ENCODE measurements around the gene NOX4.
"Not testable (repeated sequence)": the region's sequence is repeated elsewhere in the genome, so short reads cannot be mapped to it uniquely, and the experiment has no call there.

Gene NOX4

DNA sequence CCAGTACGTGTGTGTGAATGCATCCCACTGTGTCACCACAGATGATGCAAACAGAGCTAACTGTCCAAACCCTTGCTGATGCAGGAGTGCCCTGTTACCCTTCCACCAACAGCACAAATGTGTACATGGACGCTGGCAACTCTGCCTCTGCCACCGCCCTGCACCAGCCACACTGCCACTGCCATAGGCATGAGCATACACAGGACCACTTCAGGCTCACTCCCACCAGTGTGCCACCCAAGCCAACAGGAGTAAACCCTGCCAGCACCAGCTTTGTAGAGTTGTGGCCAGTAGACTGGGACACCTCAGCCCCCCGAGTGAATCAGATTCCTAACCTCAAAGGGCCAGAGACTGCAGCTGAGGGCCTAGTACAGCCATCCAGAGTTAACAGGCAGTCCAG, 34.0 kb downstream of the NOX4 start:
- DNase-seq = no peak

DNA sequence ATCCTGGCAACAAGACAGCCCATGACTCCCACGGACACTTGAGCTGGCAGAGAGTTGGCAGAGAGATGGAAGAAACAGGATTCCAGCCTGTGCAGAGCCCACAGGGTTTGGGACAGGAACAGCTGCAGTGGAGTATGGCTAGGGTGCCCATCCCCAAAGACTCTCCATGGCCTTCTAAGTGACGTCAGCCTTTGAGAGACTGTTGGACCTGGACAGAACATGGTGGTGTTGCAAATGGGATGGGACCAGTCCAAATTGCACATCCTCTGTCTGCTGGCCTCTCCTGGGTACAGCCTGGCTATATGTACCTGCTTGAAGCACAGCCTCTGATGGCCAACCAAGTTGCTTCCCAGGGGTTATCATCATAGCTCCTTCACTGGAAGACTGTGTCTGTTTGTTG, 34.5 kb downstream of the NOX4 start:
- DNase-seq = no peak

DNA sequence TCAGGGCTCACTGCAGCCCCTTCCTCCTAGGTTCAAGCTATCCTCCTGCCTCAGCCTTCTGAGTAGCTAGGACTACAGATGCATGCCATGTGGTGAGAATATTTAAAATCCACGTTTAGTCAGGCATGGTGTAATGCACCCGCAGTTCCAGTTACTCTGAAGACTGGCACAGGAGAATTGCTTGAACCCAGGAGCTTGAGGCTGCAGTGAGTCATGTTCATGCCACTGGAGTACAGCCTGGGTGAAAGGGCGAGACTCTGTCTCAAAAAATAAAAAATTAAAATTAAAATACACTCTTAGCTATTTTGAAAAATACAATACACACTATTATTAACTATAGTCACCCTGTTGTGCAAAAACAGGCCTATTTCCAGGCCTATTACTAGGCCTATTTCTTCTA, 38.4 kb downstream of the NOX4 start:
- no peak for DNase-seq

DNA sequence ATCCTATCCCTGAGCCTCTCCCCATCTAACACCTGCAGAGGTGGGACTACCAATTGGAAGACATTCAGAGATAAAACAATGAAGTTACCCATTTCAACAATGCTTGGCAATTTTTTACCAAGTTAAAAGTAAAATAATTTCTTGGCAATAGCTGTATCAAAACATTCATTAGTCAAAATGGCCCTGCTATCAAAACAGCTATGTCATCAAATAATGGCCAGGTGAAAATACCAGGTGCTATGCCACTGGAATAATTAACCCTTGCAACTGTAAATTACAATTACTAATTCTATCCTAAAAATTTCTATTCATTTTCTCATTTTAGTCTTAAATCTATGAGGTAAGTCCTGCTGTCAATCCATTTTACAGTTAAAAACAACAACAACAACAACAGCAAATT, 43.3 kb downstream of the NOX4 start:
- no peak for DNase-seq

DNA sequence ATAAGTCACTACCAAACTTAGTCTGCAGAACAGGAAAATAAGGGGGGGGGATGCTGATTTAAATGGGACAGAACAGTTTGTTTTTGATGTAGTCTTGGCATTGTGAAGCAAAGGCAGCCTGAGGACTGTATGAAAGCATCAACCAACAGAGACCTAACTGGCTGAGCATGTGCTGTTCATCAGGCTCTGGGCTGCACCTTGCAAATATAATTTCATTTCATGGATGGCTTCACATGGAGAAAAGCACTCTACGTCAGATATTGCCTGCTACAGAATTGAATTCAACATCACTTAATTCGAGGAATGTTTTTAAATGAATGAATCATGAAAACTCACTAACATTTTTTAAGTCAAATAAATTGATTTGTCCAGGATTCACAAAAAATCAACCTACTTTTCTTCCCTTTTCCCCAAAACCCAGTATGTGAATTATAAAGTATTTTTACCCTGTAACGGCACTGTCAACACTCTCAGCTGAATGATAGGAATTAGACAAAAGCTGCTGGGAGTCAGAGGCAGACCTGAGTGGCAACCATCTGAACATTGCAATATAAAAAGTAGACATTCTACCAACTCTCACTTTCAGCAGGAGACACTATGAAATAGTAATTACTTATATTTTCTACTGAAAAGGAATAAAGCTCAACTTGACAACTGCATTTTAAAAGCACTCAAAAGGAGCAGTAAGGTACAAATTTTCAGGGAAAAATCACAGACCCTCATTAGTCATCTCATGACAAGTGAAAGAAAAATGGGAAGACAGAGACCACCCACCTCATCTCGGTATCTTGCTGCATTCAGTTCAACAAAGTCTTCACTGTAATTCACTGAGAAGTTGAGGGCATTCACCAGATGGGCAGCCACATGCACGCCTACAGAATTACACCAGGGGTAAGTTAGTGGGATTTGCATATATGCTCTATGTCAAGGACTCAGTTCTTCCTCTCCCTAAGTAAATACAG, 47.5 kb downstream of the NOX4 start:
- DNase-seq = no peak

DNA sequence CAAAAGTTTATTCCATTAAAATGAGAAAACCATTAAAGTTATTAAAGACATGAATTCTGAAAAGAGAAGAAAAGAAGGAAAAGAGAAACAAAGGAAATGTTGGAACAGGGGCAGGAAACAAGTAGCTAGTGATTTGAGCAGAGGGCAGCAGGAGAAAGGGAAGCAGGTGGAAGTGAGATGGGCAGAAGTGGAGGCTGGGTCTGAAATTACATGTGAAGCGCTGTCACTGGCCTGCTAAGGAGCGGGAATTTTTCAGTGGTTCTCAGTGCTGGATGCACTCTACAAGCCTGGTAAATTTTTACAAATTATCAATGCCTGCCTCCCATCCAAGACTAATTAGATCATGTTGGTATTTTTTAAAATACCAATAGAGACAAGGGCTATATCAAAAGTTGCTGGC, 48.4 kb downstream of the NOX4 start:
- DNase-seq = no peak

DNA sequence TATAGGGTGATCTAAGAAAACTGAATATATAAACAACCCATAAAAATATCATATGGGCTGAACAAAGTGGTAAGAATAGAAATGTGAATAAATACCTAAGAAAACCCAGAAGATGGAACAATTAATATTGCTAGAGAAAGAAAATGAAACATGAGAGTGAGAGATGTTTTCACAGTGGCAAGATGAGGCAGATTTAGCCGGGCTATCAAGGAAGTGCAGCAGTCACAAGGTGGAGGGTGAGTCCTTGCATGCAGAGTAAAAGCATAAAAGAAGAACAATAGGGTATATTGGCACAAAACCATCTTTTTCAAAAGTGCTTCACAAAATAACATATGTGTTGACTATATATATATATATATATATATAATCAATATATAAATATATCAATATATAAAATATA, 49.6 kb downstream of the NOX4 start:
- DNase-seq = no peak

DNA sequence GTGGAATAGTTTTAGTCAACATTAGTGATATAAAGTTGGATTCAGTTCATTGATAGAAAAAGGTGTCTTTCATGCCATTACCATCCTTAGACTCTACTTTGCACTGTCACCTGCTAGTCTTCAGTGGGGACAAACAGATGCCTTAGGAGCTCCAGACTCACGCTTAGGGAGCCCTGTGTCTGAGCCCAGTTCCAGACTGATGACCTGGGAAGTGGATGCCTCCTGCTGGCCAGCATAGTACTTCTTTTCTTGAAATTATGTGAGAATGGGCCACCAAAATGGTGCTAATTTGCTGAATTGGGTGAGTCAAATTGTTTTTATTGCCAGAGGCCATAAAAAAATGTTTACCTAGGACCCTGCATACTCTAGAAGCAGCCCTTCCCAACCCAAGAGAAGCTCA, 53.9 kb downstream of the NOX4 start:
- DNase-seq = no peak

DNA sequence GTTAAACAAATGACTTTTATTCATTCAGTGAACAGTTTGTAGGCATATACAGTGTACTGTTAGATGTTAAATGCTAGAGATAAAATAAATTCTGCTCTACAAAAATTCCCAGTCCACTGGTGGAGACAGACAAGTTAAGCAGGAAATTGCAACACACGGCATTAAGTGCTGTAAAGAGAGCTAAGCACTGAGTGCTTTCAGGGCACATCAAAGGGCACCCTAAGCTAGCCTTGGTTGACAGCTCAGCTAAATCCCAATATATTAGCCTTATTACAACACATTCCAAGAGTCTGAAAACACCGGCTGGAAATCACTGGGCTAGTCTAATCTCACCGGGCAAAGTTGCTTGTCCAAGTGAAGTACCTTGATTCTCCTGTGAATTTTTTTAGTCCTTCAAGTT, 55.1 kb downstream of the NOX4 start:
- DNase-seq = no peak

DNA sequence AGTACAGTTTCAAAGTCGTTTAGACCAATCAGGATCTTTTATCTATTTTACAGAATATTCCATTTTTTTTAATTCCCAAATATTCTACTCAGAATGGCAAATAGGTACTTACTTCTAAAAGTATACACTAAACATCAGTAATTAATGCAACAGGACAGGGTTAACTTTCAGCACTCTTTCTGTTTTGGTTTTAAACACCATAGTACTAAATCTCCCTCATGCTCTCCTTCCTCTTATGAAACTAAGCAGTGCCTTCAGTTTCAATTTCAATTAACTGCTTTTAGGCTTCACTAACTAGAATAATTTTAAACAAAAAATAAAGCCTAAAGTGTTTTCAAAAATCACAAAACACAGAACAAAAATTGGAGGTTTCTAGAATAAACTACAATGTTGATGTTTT, 57.9 kb downstream of the NOX4 start:
- DNase-seq = no peak

DNA sequence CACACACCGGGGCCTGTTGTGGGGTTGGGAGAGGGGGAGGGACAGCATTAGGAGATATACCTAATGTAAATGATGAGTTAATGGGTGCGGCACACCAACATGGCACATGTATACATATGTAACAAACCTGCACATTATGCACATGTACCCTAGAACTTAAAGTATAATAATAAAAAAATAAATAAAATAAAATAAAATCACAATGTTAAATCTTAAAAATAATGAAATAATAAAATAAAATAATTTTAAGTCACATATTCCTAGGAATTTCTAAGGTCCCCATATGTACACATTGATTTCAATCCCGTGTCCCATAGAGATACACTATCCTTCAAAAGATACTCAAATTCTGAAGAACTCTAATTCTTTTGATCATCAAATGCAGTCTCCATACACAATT, 59.0 kb downstream of the NOX4 start:
- not testable (repeated sequence) for DNase-seq

DNA sequence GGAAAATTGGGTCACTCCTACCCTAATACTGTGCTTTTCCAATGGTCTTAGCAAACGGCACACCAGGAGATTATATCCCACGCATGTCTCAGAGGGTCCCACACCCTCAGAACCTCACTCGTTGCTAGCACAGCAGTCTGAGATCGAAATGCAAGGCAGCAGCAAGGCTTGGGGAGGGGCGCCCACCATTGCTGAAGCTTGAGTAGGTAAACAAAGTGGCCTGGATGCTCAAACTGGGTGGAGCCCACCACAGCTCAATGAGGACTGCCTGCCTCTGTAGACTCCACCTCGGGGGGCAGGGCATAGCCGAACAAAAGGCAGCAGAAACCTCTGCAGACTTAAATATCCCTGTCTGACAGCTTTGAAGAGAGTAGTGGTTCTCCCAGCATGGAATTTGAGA, 64.7 kb downstream of the NOX4 start:
- DNase-seq = not testable (repeated sequence)

DNA sequence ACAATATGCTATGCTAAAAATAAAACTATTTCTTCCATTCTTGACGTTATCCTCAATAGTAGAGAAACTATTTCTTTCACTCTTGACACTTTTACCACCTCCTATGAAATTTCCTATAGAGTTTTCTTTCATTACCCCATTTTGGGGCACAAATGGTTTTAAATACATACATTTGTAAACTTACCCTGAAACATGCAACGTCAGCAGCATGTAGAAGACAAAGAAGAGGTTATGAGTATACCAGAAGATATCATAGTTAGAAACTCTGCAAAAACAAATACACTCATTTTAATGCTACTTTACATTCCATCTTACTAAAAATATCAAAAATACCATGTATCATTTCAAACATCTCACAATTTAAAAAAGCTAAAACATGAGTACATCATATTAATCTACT, 69.5 kb downstream of the NOX4 start:
- no peak for DNase-seq

DNA sequence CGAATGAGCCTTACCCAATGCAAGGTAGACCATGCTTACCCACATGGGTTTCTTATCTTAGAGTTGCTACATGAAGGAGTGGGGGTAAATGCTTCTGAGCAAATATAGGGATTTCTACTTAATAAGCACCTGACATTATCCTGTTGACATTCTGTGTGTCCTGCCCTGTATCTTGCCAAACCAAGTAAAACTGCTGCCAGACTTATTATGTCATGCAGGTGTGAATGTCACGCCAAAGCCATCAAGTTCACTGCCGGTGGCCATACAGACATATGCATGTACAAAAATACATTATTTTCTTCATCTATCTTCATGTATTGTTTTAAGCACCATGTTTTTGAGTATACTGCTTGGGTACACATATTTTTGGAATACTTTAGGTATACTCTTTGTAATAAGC, 70.2 kb downstream of the NOX4 start:
- DNase-seq = no peak

DNA sequence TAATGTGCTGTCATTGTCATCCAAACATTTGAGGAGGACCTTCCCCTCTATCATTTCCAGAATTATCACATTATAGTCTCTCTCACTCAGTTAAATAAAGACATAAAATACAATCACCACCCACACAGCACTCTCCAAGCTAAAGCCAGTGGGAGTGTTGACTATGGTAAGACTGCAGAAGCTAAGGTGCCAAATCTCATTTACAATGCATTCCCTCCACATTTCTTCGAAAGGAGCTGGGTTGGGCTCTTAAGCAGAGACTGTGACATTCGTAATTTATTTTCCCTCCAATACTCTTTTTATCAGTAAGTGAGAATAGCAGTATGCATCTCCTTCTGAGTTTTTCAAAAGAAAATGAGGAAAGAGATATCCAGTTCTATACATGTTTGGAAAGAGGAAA, 74.2 kb downstream of the NOX4 start:
- DNase-seq = no peak

DNA sequence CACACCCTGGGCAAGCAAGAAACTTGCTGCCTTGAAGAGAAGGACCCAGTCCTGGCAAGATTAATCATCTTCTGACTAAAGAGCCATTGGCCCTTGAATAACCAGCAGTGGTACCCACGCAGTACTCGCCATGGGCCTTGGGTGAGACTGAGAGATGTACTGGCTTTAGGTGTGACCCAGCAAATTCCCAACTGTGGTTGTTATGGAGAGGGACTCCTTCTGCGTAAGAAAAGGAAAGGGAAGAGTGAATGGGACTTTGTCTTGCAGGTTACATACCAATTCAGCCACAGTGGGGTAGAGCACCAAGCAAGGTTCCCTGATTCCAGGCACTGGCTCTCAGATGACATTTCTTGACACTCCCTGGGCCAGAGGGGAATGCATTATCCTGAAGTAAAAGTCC, 80.1 kb downstream of the NOX4 start:
- DNase-seq = not testable (repeated sequence)

DNA sequence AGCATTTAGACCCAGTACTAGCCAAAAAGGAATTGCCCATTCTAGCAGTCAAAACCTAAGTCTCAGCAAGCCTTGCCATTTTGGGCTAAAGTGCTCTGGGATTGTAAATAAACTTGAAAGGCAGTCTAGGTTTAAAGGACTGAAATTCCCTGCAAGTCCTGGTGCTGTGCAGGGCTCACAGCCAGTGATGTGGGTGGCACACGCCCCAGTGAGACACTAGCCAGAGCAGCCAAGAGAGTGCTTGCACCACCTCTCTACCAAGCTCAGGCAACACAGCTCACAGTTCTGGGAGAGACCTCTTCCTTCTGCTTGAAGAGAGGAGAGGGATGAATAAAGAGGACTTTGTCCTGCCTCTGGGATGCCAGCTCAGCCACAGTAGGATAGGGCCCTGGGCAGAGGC, 80.5 kb downstream of the NOX4 start:
- DNase-seq = not testable (repeated sequence)

DNA sequence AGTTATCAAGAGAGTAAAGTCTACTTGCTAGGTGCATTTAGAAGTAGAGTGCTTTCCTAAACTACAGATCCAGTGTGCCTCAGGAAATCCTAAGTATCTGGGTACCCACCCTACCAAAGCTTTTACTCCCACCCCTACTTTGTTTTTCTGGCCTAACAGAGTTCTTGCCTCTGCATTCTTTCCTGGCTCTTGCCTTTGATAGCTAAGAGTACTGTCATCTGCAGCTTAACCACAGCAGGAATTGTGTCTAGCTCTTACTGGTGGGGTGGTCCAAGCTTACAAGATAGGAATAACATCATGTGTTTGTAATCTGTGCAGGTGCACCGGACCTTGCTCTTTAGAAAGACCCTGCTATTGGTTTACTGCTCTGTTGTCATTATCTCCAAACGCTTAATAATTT, 82.7 kb downstream of the NOX4 start:
- DNase-seq = not testable (repeated sequence)

DNA sequence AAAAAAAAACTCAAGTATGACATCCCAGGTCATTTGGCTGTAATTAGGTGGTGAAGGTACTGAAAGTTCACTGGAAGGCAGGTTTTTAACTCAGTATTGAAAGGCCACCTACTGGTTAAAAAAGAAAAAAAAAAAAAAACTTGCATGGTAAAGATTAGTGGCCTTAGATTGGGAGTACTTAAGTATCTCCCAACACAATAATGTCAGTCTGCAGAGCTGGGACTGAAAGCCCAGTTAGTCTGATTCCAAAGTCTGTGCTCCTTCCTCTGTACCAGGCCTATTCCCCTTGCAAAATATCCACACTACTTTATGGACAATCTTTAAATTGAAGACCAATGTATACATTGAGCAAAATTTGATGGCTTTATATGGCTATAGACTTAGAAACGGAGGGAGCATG, 85.5 kb downstream of the NOX4 start:
- no peak for DNase-seq

DNA sequence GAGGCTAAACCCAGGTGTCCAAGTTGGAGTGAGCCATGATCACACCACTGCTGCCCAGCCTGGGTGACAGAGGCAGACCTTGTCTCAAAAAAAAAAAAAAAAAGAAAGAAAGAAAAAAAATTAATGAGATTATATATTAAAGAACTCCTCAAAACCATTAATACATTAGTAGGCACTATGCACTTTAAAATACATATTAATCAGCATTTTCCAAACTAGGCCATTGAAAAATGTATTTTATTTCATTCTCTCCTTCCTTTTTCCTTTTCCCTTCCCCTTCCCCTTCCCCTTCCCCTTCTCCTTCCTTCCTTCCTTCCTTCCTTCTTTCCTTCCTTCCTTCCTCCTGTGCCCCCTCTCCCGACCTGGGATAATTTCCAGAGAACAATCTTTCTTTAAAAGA, 99.5 kb downstream of the NOX4 start:
- DNase-seq = not testable (repeated sequence)

DNA sequence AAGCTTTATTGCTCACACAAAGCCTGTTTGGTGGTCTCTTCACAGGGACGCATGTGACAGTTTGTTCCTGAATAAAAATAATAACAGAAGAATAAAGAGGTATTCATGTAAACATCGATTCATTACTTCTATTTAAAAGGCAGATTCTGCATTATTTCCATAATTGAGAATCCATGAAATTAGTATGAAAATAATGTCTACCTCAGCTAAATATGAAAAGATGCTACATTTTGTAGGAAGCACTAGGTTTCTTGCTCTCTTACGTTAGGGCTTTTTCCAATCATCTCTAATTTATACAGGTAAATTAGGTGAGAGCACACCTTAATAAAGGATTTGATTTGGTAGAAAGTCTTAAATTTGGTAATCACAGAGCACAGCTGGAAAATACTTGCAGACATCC, 103.7 kb downstream of the NOX4 start:
- not testable (repeated sequence) for DNase-seq

DNA sequence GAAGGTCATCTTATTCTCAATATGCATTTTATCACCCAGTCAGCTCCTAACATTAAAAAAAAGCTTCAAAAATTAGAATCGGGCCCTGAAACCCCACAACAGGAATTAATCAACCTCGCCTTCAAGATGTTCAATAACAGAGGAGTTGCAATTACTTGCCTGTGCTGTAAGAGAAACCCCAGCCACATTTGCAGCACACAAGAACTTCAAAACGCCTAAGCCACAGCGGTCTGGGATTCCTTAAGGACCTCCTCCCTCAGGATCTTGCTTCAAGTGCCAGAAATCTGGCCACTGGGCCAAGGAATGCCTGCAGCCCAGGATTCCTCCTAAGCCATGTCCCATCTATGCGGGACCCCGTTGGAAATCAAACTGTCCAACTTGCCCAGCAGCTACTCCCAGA, 108.2 kb downstream of the NOX4 start:
- DNase-seq = not testable (repeated sequence)

DNA sequence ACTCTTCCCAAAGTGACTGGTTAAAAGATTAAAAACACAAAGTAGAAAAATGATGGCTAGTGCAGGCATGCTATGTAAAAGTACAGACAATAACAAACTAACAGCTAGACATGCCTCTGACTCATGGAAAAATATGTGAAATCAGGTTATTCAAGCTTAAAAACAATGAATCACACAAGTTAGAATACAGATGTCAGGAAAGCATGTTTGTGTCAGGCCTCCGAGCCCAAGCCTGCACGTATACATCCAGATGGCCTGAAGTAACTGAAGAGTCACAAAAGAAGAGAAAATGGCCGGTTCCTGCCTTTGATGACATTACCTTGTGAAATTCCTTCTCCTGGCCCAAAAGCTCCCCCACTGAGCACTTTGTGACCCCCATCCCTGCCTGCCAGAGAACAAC, 110.1 kb downstream of the NOX4 start:
- no peak for DNase-seq

DNA sequence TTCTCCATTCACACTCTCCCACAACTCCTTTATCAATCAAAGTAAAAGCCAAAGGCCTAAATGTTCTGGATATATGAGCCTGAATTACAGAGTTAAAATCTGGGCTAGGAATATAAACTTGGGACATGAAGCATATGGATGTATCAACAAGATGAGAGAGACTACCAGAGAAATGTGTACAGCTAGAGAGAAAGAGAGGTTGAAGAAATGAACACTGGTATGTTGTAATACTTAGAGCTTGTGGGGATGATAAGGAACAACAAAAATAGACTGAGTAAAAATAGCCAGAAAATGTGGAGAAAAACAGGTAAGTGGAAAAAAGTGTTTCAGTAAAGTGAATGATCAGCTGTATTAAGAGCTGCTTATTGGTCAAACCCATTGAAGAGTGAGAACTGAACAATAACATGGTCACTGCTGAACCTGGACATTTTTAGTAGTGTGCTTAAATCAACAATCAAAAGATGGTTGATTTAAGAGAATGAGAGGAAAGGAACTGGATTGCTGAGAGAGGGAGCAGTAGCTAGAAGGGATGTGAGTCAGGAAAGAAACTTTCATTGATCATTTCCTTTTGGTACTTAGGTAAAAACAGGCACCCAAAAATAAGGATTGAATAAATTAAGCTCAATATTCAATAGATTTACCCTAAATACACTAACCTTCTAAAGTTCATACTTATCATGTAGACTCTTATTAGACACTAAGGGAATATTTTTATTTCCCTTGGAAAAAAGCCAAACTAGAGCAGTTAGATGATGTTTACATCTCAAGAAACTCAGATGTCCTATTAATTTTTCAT, 111.0 kb downstream of the NOX4 start:
- DNase-seq = not testable (repeated sequence)
